NCI-H2227 treated with DMSO at 0.1 percent for 48 hours (cell line): ENCODE measurements around the gene FGF19.
"Not testable (repeated sequence)": the region's sequence is repeated elsewhere in the genome, so short reads cannot be mapped to it uniquely, and the experiment has no call there.

Experiments used
- DNase-seq: peaks from one replicate; lab custom pipeline; 2025; lab: John Stamatoyannopoulos, UW

Gene FGF19

GRCh38 chr11:69696749-69697468, 6.9 kb downstream of the FGF19 start:
- no peak for DNase-seq

GRCh38 chr11:69695995-69696394, 7.8 kb downstream of the FGF19 start:
- not testable (repeated sequence) for DNase-seq

GRCh38 chr11:69695581-69695980, 8.2 kb downstream of the FGF19 start:
- no peak for DNase-seq

- no peak for DNase-seq
These were observed 9.0 kb downstream of the FGF19 start for GRCh38 chr11:69694781-69695180.

GRCh38 chr11:69692422-69692821, 11.4 kb downstream of the FGF19 start:
- DNase-seq: no peak

- DNase-seq: no peak
These were observed 12.4 kb downstream of the FGF19 start for GRCh38 chr11:69691463-69691862.

- no peak for DNase-seq
These were observed 14.1 kb downstream of the FGF19 start for GRCh38 chr11:69689484-69690319.

- not testable (repeated sequence) for DNase-seq
These were observed 15.7 kb downstream of the FGF19 start for GRCh38 chr11:69687969-69688771.

GRCh38 chr11:69686856-69687255, 17.0 kb downstream of the FGF19 start:
- DNase-seq: no peak

GRCh38 chr11:69686452-69686851, 17.4 kb downstream of the FGF19 start:
- DNase-seq: no peak

- no peak for DNase-seq
These were observed 18.5 kb downstream of the FGF19 start for GRCh38 chr11:69685348-69685747.

GRCh38 chr11:69684651-69685050, 19.2 kb downstream of the FGF19 start:
- no peak for DNase-seq

GRCh38 chr11:69683764-69684333, 20.0 kb downstream of the FGF19 start:
- no peak for DNase-seq

GRCh38 chr11:69682681-69683326, 21.0 kb downstream of the FGF19 start:
- DNase-seq: no peak

- DNase-seq: no peak
These were observed 21.6 kb downstream of the FGF19 start for GRCh38 chr11:69682221-69682620.

- DNase-seq: no peak
These were observed 23.1 kb downstream of the FGF19 start for GRCh38 chr11:69680688-69681087.

GRCh38 chr11:69677749-69678148, 26.1 kb downstream of the FGF19 start:
- DNase-seq: no peak

GRCh38 chr11:69674886-69675714, 28.7 kb downstream of the FGF19 start, which contains the start of gene LTO1:
Gene LTO1 (minus strand): TSS chr11:69675353. CDS start chr11:69675239, 114 bp downstream.
- DNase-seq: peak; percentile 95

GRCh38 chr11:69674267-69674885, 29.4 kb downstream of the FGF19 start:
- DNase-seq: no peak
